MM.1S (cell line): ENCODE results near the gene KRT32.
"Not testable (repeated sequence)": the region's sequence is repeated elsewhere in the genome, so short reads cannot be mapped to it uniquely, and the experiment has no call there.

ENCODE experiments used
- DNase-seq: peaks from one replicate; pipeline ENCODE4 v3.0.0-alpha.2; 2015
- H2AFZ ChIP-seq: fragments of 300-600 bp; sonication (generic); 2 replicates; pipeline ENCODE4 v1.6.0; 2016; ENCODE audit warnings: antibody characterized with exemption, low read length
- H3F3A ChIP-seq: fragments of 300-600 bp; sonication (generic); 2 replicates; pipeline ENCODE4 v1.6.1; 2016; ENCODE audit warnings: mild to moderate bottlenecking, antibody characterized with exemption, low read length, moderate library complexity, mixed read lengths; ENCODE audit not compliant: insufficient read depth
- H3K27ac ChIP-seq: fragments of 300-600 bp; sonication (generic); 2 replicates; pipeline ENCODE4 v1.5.1; 2016; ENCODE audit warnings: mild to moderate bottlenecking, low read length
- H3K27me3 ChIP-seq: fragments of 300-600 bp; sonication (generic); replicated peaks from 2 replicates; pipeline ENCODE4 v1.6.0; 2016; ENCODE audit warnings: low read length; ENCODE audit not compliant: insufficient read depth
- H3K36me3 ChIP-seq: fragments of 300-600 bp; sonication (generic); replicated peaks from 2 replicates; pipeline ENCODE4 v1.6.1; 2016; ENCODE audit warnings: mild to moderate bottlenecking, low read length, mixed read lengths; ENCODE audit not compliant: insufficient read depth
- H3K4me1 ChIP-seq: fragments of 300-600 bp; sonication (generic); 2 replicates; pipeline ENCODE4 v1.6.1; 2016; ENCODE audit warnings: low read length, mixed read lengths
- H3K4me2 ChIP-seq: fragments of 300-600 bp; sonication (generic); 2 replicates; pipeline ENCODE4 v1.6.0; 2016; ENCODE audit warnings: low read depth, low read length
- H3K4me3 ChIP-seq: fragments of 300-600 bp; sonication (generic); 2 replicates; pipeline ENCODE4 v1.5.1; 2016; ENCODE audit warnings: low read length, mixed read lengths
- H3K79me2 ChIP-seq: fragments of 300-600 bp; sonication (generic); 2 replicates; pipeline ENCODE4 v1.6.1; 2016; ENCODE audit warnings: mixed run types, low read length, mixed read lengths
- H3K9ac ChIP-seq: fragments of 300-600 bp; sonication (generic); 2 replicates; pipeline ENCODE4 v1.6.1; 2016; ENCODE audit warnings: low read length, mixed read lengths
- H3K9me2 ChIP-seq: fragments of 300-600 bp; sonication (generic); replicated peaks from 2 replicates; pipeline ENCODE4 v1.6.1; 2016; ENCODE audit warnings: mild to moderate bottlenecking, low read length, mixed read lengths; ENCODE audit not compliant: insufficient read depth
- H3K9me3 ChIP-seq: fragments of 300-600 bp; sonication (generic); replicated peaks from 2 replicates; pipeline ENCODE4 v1.6.1; 2016; ENCODE audit warnings: mild to moderate bottlenecking, low read length, mixed read lengths; ENCODE audit not compliant: insufficient read depth
- H4K20me1 ChIP-seq: fragments of 300-600 bp; sonication (generic); 2 replicates; pipeline ENCODE4 v1.6.1; 2016; ENCODE audit warnings: mild to moderate bottlenecking, low read length, moderate library complexity, mixed read lengths; ENCODE audit not compliant: insufficient read depth
- CTCF ChIP-seq: fragments of 300-600 bp; sonication (generic); IDR thresholded peaks from 2 replicates; pipeline ENCODE4 v1.5.1; 2016; ENCODE audit warnings: antibody characterized with exemption, low read length, mixed read lengths
- EZH2 ChIP-seq: fragments of 300-600 bp; sonication (generic); optimal IDR thresholded peaks from 2 replicates; pipeline ENCODE3; 2017; ENCODE audit warnings: low read depth, mild to moderate bottlenecking, antibody characterized with exemption, low read length, mixed read lengths
- EZH2phosphoT487 ChIP-seq: fragments of 300-600 bp; sonication (generic); IDR thresholded peaks from 2 replicates; pipeline ENCODE4 v1.6.1; 2018; ENCODE audit warnings: antibody characterized with exemption, low read length

Gene KRT32

GRCh38 chr17:41434005-41434404 lies 33.2 kb downstream of the KRT32 start:
- no peaks in the 10 kb centered on the region for H3K79me2 ChIP-seq
- no peaks in the 10 kb centered on the region for H3K9me2 ChIP-seq
- no peak overlapping the region for H3K4me2 ChIP-seq
- no peak for DNase-seq
- no peak overlapping the region for H2AFZ ChIP-seq
- no peak overlapping the region for H3K9ac ChIP-seq
- no peak overlapping the region for H3K4me3 ChIP-seq
- no peaks in the 10 kb centered on the region for H4K20me1 ChIP-seq
- TF ChIP-seq CTCF (no peak), EZH2 (no peak), EZH2phosphoT487 (no peak)
- no peaks in the 10 kb centered on the region for H3K27me3 ChIP-seq
- no peak overlapping the region for H3K27ac ChIP-seq
- H3K9me3 ChIP-seq: no peaks in the 10 kb centered on the region
- no peaks in the 10 kb centered on the region for H3K4me1 ChIP-seq
- H3K36me3 ChIP-seq: no peaks in the 10 kb centered on the region
- no peaks in the 10 kb centered on the region for H3F3A ChIP-seq

- H3K9me2 ChIP-seq: no peaks in the 10 kb centered on the region
- DNase-seq: no peak
- no peaks in the 10 kb centered on the region for H3K9me3 ChIP-seq
- no peaks in the 10 kb centered on the region for H3K27me3 ChIP-seq
- no peaks in the 10 kb centered on the region for H3K79me2 ChIP-seq
- no peaks in the 10 kb centered on the region for H3K36me3 ChIP-seq
- TF ChIP-seq CTCF (no peak), EZH2 (no peak)
- H3K27ac ChIP-seq: no peak overlapping the region
- no peak overlapping the region for H3K4me2 ChIP-seq
- no peak overlapping the region for H3K9ac ChIP-seq
- H2AFZ ChIP-seq: no peak overlapping the region
- no peaks in the 10 kb centered on the region for H4K20me1 ChIP-seq
- no peaks in the 10 kb centered on the region for H3K4me1 ChIP-seq
- H3K4me3 ChIP-seq: no peak overlapping the region
- no peaks in the 10 kb centered on the region for H3F3A ChIP-seq
These were observed 33.6 kb downstream of the KRT32 start for GRCh38 chr17:41433586-41433985.

- H3K27me3 ChIP-seq, H3K9me2 ChIP-seq, H3K36me3 ChIP-seq, H3K4me3 ChIP-seq, H4K20me1 ChIP-seq, H3K9me3 ChIP-seq, H3F3A ChIP-seq, H3K79me2 ChIP-seq, H2AFZ ChIP-seq, DNase-seq, H3K4me1 ChIP-seq, H3K27ac ChIP-seq, H3K9ac ChIP-seq, H3K4me2 ChIP-seq: not testable (repeated sequence)
These were observed 36.8 kb downstream of the KRT32 start for GRCh38 chr17:41430376-41430775.

GRCh38 chr17:41429667-41430066 lies 37.5 kb downstream of the KRT32 start:
- Histone ChIP-seq H2AFZ (no peak overlapping the region), H3K79me2 (no peaks in the 10 kb centered on the region), H3K36me3 (no peaks in the 10 kb centered on the region), H4K20me1 (no peaks in the 10 kb centered on the region), H3K4me2 (no peak overlapping the region), H3K27me3 (no peaks in the 10 kb centered on the region), H3K9me2 (no peaks in the 10 kb centered on the region), H3K4me1 (no peaks in the 10 kb centered on the region), H3K9me3 (no peaks in the 10 kb centered on the region), H3K9ac (no peak overlapping the region), H3K4me3 (no peak overlapping the region), H3K27ac (no peak overlapping the region), H3F3A (no peaks in the 10 kb centered on the region)
- no peak for TF ChIP-seq EZH2
- no peak for TF ChIP-seq EZH2phosphoT487
- no peak for TF ChIP-seq CTCF
- DNase-seq: no peak
